Nephron (organoid): ENCODE results near the gene TRIM44.
A peak's percentile ranks its signal among the peaks of the same experiment; 100 is the strongest.
"Not testable (repeated sequence)": the region's sequence is repeated elsewhere in the genome, so short reads cannot be mapped to it uniquely, and the experiment has no call there.

Source experiments
- H3K27ac Mint-ChIP-seq, 3 experiments: 2 replicates each; pipeline ENCODE4 v1.8.0; 2020; ENCODE audit warnings: mixed read lengths in 3 of 3, mild to moderate bottlenecking in 2 of 3, moderate library complexity in 1 of 3
- H3K27me3 Mint-ChIP-seq: 2 replicates; pipeline ENCODE4 v1.8.0; 2021; ENCODE audit warnings: low read depth, mild to moderate bottlenecking, moderate library complexity, mixed read lengths
- H3K36me3 Mint-ChIP-seq: 2 replicates; pipeline ENCODE4 v1.8.0; 2020; ENCODE audit warnings: low read depth, mixed read lengths
- H3K4me1 Mint-ChIP-seq: 2 replicates; pipeline ENCODE4 v1.8.0; 2020; ENCODE audit warnings: mixed read lengths
- H3K4me3 Mint-ChIP-seq, 3 experiments: 2 replicates each; pipeline ENCODE4 v1.8.0; 2020; ENCODE audit warnings: mild to moderate bottlenecking in 3 of 3, mixed read lengths in 3 of 3, moderate library complexity in 2 of 3
- H3K9me3 Mint-ChIP-seq: 2 replicates; pipeline ENCODE4 v1.8.0; 2020; ENCODE audit warnings: mixed read lengths
- TF ChIP-seq, protein P1 (sequence below), 3 experiments: fragments of 200-600 bp; sonication (generic); IDR thresholded peaks; one replicate each; pipeline ENCODE4 v1.5.0; 2021; ENCODE audit warnings: antibody characterized with exemption in 3 of 3; ENCODE audit not compliant: unreplicated experiment in 3 of 3

TRIM44 gene

DNA sequence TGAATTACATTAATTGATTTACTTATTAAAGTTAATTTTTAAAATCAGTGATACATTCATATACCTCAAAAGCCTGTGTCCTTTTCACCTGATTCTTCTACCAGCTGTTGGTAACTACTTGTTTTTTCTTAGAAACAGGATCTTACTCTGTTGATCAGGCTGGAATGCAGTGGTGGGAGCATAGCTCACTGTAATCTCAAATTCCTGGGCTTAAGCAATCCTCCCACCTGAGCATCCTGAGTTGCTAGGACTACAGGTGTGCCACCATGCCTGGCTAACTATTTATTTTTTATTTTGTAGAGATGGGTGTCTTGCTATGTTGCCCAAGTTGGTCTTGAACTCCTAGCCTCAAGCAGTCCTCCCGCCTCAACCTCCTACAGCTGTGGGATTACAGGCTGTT lies 4.7 kb downstream of the TRIM44 start:
- no peaks in the 10 kb centered on the region for H3K27me3 Mint-ChIP-seq
- peaks cover 46% of the 10 kb centered on the region for H3K9me3 Mint-ChIP-seq
- peaks cover 43% of the 10 kb centered on the region for H3K4me1 Mint-ChIP-seq
- no peak overlapping the region for H3K4me3 Mint-ChIP-seq
- TF ChIP-seq, protein P1, sequence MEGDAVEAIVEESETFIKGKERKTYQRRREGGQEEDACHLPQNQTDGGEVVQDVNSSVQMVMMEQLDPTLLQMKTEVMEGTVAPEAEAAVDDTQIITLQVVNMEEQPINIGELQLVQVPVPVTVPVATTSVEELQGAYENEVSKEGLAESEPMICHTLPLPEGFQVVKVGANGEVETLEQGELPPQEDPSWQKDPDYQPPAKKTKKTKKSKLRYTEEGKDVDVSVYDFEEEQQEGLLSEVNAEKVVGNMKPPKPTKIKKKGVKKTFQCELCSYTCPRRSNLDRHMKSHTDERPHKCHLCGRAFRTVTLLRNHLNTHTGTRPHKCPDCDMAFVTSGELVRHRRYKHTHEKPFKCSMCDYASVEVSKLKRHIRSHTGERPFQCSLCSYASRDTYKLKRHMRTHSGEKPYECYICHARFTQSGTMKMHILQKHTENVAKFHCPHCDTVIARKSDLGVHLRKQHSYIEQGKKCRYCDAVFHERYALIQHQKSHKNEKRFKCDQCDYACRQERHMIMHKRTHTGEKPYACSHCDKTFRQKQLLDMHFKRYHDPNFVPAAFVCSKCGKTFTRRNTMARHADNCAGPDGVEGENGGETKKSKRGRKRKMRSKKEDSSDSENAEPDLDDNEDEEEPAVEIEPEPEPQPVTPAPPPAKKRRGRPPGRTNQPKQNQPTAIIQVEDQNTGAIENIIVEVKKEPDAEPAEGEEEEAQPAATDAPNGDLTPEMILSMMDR (IDR thresholded peaks at IDR 0.05; ENCODE audit: unreplicated experiment in 3 of 3) = no peak
- H3K27ac Mint-ChIP-seq = no peak overlapping the region
- H3K36me3 Mint-ChIP-seq = peaks cover 63% of the 10 kb centered on the region

DNA sequence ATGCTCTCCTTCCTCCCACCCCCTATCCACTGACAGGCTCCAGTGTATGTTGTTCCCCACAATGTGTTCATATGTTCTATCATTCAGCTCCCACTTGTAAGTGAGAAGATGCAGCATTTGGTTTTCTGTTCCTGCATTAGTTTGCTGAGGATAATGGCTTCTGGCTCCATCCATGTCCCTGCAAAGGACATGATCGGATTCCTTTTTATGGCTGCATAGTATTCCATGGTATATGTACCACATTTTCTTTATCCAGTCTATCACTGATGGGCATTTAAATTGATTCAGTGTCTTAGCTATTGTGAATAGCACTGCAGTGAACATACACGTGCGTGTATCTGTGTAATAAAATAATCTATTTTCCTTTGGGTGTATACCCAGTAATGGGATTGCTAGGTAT lies 5.8 kb downstream of the TRIM44 start:
- peaks cover 39% of the 10 kb centered on the region for H3K9me3 Mint-ChIP-seq
- H3K36me3 Mint-ChIP-seq = peaks cover 59% of the 10 kb centered on the region
- not testable (repeated sequence) for H3K4me3 Mint-ChIP-seq, H3K27me3 Mint-ChIP-seq, H3K27ac Mint-ChIP-seq
- H3K4me1 Mint-ChIP-seq = peaks cover 47% of the 10 kb centered on the region

DNA sequence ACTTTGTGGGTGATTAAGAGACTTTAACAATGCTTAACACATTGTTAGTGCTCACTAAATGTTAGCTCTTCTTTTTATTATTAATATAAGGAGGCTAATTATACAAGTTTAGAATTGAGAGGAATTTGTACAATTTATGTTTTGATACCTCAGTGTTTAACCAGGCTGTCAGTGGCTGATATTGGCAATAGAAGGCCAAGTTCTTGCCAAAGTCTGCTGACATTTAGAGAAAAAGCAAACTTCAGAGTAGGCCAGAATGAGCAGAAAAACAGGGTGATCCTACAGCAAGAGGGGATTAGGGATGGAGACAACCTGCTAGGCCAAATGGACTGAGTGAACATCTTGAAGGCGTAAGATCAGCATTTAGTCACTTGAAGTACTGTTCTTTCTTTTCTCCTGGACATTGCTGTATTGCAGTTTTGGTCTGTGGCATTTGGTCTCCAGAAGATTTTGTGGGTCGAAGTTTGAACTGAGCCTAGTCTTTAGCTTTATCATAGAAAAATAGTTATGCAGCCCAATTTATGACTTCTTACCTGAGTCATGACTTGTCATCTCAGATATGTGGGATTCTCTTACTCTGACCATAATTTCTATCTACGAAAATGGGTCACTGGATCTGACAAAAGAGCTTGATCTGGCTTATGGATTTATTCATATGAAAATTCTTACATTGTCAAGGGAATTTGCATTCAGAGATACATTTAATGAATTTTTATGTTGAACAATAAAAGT lies 9.0 kb downstream of the TRIM44 start:
- H3K27me3 Mint-ChIP-seq = no peaks in the 10 kb centered on the region
- TF ChIP-seq, protein P1 (IDR thresholded peaks at IDR 0.05; ENCODE audit: unreplicated experiment in 3 of 3) = no peak
- H3K4me3 Mint-ChIP-seq = no peak overlapping the region
- H3K9me3 Mint-ChIP-seq = peaks cover 17% of the 10 kb centered on the region
- H3K36me3 Mint-ChIP-seq = peaks cover 31% of the 10 kb centered on the region
- no peak overlapping the region for H3K27ac Mint-ChIP-seq
- H3K4me1 Mint-ChIP-seq = peaks cover 55% of the 10 kb centered on the region

DNA sequence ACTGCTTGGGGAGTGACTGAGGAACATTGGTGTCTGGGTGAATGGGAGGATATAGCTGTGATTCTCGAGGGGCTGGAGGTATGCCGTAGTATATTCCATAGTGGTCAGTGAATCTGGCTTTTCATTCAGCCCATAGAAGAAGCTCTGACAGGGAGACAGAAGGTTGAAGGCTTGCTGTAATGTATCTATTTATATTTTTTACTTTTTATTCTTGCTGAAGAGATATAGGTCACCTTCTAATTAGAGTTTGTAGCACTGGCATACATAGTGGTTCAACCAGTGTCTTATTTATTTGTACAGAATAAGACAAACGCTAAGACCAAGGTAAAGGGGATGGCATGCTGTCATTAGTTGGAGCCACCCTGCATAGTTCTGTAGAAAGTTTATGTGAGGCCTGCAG lies 10.0 kb downstream of the TRIM44 start:
- TF ChIP-seq, protein P1 (IDR thresholded peaks at IDR 0.05; ENCODE audit: unreplicated experiment in 3 of 3) = no peak
- H3K4me1 Mint-ChIP-seq = peaks cover 63% of the 10 kb centered on the region
- peaks cover 21% of the 10 kb centered on the region for H3K36me3 Mint-ChIP-seq
- peaks cover 11% of the 10 kb centered on the region for H3K9me3 Mint-ChIP-seq
- H3K27ac Mint-ChIP-seq = no peak overlapping the region
- no peak overlapping the region for H3K4me3 Mint-ChIP-seq
- no peaks in the 10 kb centered on the region for H3K27me3 Mint-ChIP-seq

DNA sequence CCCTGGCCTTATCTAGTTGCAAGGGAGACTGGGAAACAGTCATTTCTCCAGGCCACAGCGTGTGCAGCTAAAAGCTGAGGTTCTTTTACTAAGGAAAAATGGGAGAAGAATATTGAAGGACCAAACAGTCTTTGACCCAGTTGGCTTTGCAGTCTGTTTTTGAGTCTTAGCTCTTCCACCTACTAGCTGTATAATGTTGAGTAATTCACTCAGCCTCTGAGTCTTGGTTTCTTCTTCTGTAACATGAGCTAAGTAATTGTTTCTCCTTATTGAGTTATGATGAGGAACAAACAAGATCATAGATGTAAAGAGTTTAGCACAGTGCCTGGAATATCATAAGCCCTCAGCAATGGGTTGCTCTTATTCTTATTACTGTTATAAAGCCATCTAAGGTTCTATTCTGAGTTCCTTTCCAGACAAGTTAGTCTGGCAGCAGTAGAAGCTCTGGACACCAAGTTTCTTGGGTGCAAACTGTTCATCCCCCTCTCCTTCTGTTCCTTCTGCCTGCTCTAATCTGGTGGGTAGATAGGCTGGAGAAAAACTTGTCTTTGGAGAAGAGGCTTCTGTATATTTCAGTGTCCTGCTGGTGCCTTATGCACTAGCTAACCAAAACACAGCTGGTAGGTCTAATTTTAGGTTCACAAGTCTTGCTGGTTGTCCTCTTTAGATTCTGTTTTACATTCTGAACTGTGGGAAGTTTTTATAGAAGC lies 13.5 kb downstream of the TRIM44 start:
- Mint-ChIP-seq H3K9me3 (no peaks in the 10 kb centered on the region), H3K4me1 (peaks cover 67% of the 10 kb centered on the region), H3K4me3 (peak overlapping the region in 1 of 3 experiments; percentile 10), H3K27ac (peak overlapping the region; percentile 50 to 72 (median 53)), H3K36me3 (no peaks in the 10 kb centered on the region), H3K27me3 (no peaks in the 10 kb centered on the region)
- TF ChIP-seq, protein P1 (IDR thresholded peaks at IDR 0.05; ENCODE audit: unreplicated experiment in 3 of 3) = no peak

DNA sequence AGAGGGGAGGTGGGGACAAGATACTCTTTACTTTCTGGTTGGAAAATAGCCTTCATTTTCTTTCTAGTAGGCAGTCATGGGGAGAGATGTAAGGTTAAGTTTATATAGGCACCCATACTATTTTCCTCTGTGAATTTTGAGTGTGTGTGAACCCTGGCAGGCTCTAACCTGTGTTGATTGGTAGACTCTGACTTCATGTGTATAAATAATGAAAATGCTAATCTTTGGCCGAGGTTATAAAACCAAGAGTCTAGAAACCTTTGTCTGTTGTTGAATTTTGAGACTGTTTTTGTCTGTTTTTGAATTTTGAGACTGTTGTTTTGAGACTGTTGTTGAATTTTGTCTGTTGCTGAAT lies 14.0 kb downstream of the TRIM44 start:
- TF ChIP-seq, protein P1 (IDR thresholded peaks at IDR 0.05; ENCODE audit: unreplicated experiment in 3 of 3) = no peak
- H3K27ac Mint-ChIP-seq = peak overlapping the region; percentile 50 to 72 (median 53)
- peaks cover 69% of the 10 kb centered on the region for H3K4me1 Mint-ChIP-seq
- no peaks in the 10 kb centered on the region for H3K9me3 Mint-ChIP-seq
- no peaks in the 10 kb centered on the region for H3K27me3 Mint-ChIP-seq
- H3K4me3 Mint-ChIP-seq = peak overlapping the region in 1 of 3 experiments; percentile 10
- no peaks in the 10 kb centered on the region for H3K36me3 Mint-ChIP-seq
